ENCODE measurements around the gene PCMTD2. TPM values are rescaled to one million over a fixed set of nuclear protein-coding genes. Genes with fewer than 3 reads are reported as not detected.

PCMTD2 gene
- total RNA-seq, 3 donors from 2014 or later (not counting 1 experiment from before 2014, with no cell fraction given) = 63.8 to 100.0 (median 65.6) TPM

DNA sequence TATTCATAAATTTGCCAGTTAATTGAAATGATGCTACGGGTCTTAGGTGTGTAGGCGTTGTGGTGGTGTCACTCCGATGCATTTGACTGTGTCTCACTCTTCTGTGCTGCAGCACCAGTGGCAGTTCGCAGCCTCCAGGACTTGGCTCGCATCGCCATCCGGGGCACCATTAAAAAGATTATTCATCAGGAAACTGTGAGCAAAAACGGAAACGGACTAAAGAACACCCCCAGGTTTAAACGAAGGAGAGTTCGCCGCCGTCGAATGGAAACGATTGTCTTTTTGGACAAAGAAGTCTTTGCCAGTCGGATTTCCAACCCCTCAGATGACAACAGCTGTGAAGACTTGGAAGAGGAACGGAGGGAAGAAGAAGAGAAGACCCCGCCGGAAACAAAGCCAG is 17.6 kb downstream of the PCMTD2 start:
- Mint-ChIP-seq H3K27me3 (ENCODE audit: low read depth in 2 of 2) (no peaks in the 10 kb centered on the region), H3K27ac (no peak overlapping the region), H3K4me1 (peaks cover 15 to 30% of the 10 kb centered on the region in 2 donors), H3K9me3 (no peaks in the 10 kb centered on the region), H3K36me3 (no peaks in the 10 kb centered on the region), H3K4me3 (no peak overlapping the region)
- no peak for ATAC-seq
- 98% methylated on average over 17 of the region's 19 CpGs for WGBS (ENCODE audit: insufficient coverage)
- H3K4me3 ChIP-seq (ENCODE audit: low read length) = no peak overlapping the region
- no peaks in the 10 kb centered on the region for H3K27me3 ChIP-seq (ENCODE audit: control insufficient read depth, insufficient read depth, low read length)
- TF ChIP-seq, protein P1, sequence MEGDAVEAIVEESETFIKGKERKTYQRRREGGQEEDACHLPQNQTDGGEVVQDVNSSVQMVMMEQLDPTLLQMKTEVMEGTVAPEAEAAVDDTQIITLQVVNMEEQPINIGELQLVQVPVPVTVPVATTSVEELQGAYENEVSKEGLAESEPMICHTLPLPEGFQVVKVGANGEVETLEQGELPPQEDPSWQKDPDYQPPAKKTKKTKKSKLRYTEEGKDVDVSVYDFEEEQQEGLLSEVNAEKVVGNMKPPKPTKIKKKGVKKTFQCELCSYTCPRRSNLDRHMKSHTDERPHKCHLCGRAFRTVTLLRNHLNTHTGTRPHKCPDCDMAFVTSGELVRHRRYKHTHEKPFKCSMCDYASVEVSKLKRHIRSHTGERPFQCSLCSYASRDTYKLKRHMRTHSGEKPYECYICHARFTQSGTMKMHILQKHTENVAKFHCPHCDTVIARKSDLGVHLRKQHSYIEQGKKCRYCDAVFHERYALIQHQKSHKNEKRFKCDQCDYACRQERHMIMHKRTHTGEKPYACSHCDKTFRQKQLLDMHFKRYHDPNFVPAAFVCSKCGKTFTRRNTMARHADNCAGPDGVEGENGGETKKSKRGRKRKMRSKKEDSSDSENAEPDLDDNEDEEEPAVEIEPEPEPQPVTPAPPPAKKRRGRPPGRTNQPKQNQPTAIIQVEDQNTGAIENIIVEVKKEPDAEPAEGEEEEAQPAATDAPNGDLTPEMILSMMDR (IDR thresholded peaks at IDR 0.05) = no peak
- intact Hi-C loops (cut with micrococcal nuclease) = no loop called here
- H3K4me1 ChIP-seq (ENCODE audit: control insufficient read depth, insufficient read depth, low read length) = peaks cover 10% of the 10 kb centered on the region
- H3K27ac ChIP-seq (ENCODE audit: low read length) = no peak overlapping the region
- DNase-seq = no peak
- peaks cover 28% of the 10 kb centered on the region for H3K36me3 ChIP-seq (ENCODE audit: control insufficient read depth, insufficient read depth, low read length)
- H3K9me3 ChIP-seq (ENCODE audit: control insufficient read depth, insufficient read depth, low read length) = no peaks in the 10 kb centered on the region

DNA sequence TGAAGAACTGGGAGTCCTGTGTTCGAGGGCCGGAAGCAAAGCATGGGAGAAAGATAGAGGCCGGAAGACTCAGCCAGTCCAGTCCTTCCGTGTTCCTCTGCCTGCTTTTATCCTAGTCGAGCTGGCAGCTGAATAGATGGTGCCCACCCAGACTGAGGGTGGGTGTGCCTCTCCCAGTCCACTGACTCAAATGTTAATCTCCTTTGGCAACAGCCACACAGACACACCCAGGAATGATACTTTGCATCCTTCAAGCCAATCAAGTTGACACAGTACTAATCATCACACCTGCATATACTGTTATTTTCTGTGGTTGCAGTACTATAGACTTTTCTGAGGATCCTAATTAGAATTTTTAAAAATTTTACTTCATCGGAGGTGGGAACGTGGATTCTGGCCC is 21.3 kb downstream of the PCMTD2 start:
- no peak overlapping the region for H3K4me3 Mint-ChIP-seq
- H3K27me3 Mint-ChIP-seq (ENCODE audit: low read depth in 2 of 2) = no peaks in the 10 kb centered on the region
- intact Hi-C loops (cut with micrococcal nuclease) = no loop called here
- no peaks in the 10 kb centered on the region for H3K27me3 ChIP-seq (ENCODE audit: control insufficient read depth, insufficient read depth, low read length)
- H3K9me3 ChIP-seq (ENCODE audit: control insufficient read depth, insufficient read depth, low read length) = no peaks in the 10 kb centered on the region
- H3K4me1 ChIP-seq (ENCODE audit: control insufficient read depth, insufficient read depth, low read length) = peaks cover 35% of the 10 kb centered on the region
- 97% methylated on average over 7 of the region's 7 CpGs for WGBS (ENCODE audit: insufficient coverage)
- H3K9me3 Mint-ChIP-seq = no peaks in the 10 kb centered on the region
- peaks cover 26% of the 10 kb centered on the region for H3K36me3 ChIP-seq (ENCODE audit: control insufficient read depth, insufficient read depth, low read length)
- ATAC-seq = no peak
- no peak for DNase-seq
- H3K4me1 Mint-ChIP-seq = peaks cover 13 to 38% of the 10 kb centered on the region in 2 donors
- TF ChIP-seq, protein P1 (IDR thresholded peaks at IDR 0.05) = no peak
- H3K4me3 ChIP-seq (ENCODE audit: low read length) = no peak overlapping the region
- peak overlapping the region in 1 of 2 donors; percentile 4 for H3K27ac Mint-ChIP-seq
- no peak overlapping the region for H3K27ac ChIP-seq (ENCODE audit: low read length)
- no peaks in the 10 kb centered on the region for H3K36me3 Mint-ChIP-seq

DNA sequence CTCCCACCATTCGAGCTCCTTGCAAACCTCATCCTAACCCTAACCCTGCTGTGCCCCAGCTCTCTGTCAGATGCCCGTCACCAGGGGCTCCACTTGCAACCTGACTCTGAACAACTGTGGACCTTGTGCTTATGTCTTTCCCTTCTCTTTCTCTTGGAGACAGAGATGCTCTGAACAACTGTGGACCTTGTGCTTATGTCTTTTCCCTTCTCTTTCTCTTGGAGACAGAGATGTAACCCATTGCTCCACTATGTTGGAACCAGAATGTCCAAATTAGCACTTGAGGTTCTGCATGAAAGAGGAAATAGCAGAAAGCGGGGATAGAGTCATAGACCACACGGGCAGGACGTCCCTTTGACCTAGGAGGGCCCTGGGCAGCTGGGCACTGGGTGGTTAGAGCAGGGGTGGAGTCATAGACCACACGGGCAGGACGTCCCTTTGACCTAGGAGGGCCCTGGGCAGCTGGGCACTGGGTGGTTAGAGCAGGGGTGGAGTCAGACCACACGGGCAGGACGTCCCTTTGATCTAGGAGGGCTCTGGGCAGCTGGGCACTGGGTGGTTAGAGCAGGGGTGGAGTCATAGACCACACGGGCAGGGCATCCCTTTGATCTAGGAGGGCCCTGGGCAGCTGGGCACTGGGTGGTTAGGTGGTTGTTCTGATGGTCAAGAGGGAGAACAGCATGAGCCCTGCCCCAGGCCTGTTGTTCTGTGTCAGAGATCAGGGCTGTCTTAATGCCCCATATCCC is 22.2 kb downstream of the PCMTD2 start:
- peak overlapping the region in 1 of 2 donors; percentile 4 for H3K27ac Mint-ChIP-seq
- Histone ChIP-seq H3K27me3 (ENCODE audit: control insufficient read depth, insufficient read depth, low read length) (no peaks in the 10 kb centered on the region), H3K36me3 (ENCODE audit: control insufficient read depth, insufficient read depth, low read length) (peaks cover 26% of the 10 kb centered on the region), H3K4me3 (ENCODE audit: low read length) (no peak overlapping the region), H3K9me3 (ENCODE audit: control insufficient read depth, insufficient read depth, low read length) (no peaks in the 10 kb centered on the region), H3K4me1 (ENCODE audit: control insufficient read depth, insufficient read depth, low read length) (peaks cover 35% of the 10 kb centered on the region), H3K27ac (ENCODE audit: low read length) (no peak overlapping the region)
- TF ChIP-seq, protein P1 (IDR thresholded peaks at IDR 0.05) = no peak
- H3K4me3 Mint-ChIP-seq = no peak overlapping the region
- DNase-seq (no peak), ATAC-seq (peak in 2 of 3 donors; percentile 18 to 48)
- no peaks in the 10 kb centered on the region for H3K9me3 Mint-ChIP-seq
- 47% methylated on average over 10 of the region's 10 CpGs for WGBS (ENCODE audit: insufficient coverage)
- intact Hi-C loops (cut with micrococcal nuclease) = no loop called here
- H3K36me3 Mint-ChIP-seq = no peaks in the 10 kb centered on the region
- no peaks in the 10 kb centered on the region for H3K27me3 Mint-ChIP-seq (ENCODE audit: low read depth in 2 of 2)
- peaks cover 14 to 37% of the 10 kb centered on the region in 2 donors for H3K4me1 Mint-ChIP-seq

DNA sequence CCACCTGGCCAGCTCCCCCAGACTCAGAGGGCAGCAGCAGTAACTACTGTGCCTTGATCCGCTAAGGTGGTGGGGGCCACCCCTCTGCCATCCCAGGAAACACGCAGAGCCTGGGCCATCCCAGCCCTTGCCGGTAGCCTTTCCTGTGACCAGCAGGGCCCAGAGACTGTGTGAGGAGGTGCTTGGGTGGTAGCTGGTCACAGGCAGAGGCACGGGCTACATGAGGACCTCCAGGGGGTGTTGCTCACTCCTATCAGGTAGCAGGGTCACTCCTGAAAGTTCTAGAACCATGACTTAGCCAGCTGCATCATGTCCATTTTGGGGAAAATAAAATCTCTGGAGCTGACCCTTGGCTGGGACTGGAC is 22.8 kb downstream of the PCMTD2 start:
- no peaks in the 10 kb centered on the region for H3K27me3 Mint-ChIP-seq (ENCODE audit: low read depth in 2 of 2)
- no peaks in the 10 kb centered on the region for H3K9me3 Mint-ChIP-seq
- H3K4me3 Mint-ChIP-seq = no peak overlapping the region
- H3K36me3 Mint-ChIP-seq = no peaks in the 10 kb centered on the region
- no peak overlapping the region for H3K27ac Mint-ChIP-seq
- Histone ChIP-seq H3K4me3 (ENCODE audit: low read length) (no peak overlapping the region), H3K27ac (ENCODE audit: low read length) (no peak overlapping the region), H3K27me3 (ENCODE audit: control insufficient read depth, insufficient read depth, low read length) (no peaks in the 10 kb centered on the region), H3K9me3 (ENCODE audit: control insufficient read depth, insufficient read depth, low read length) (no peaks in the 10 kb centered on the region), H3K4me1 (ENCODE audit: control insufficient read depth, insufficient read depth, low read length) (peaks cover 35% of the 10 kb centered on the region), H3K36me3 (ENCODE audit: control insufficient read depth, insufficient read depth, low read length) (peaks cover 21% of the 10 kb centered on the region)
- ATAC-seq (no peak), DNase-seq (no peak)
- H3K4me1 Mint-ChIP-seq = peaks cover 14 to 37% of the 10 kb centered on the region in 2 donors
- intact Hi-C loops (cut with micrococcal nuclease) = no loop called here
- 77% methylated on average over 4 of the region's 4 CpGs for WGBS (ENCODE audit: insufficient coverage)
- TF ChIP-seq, protein P1 (IDR thresholded peaks at IDR 0.05) = no peak
